ENCODE measurements around the gene OR10D3.

The OR10D3 gene

GRCh38 chr11:124172599-124172998, 10.5 kb upstream of the OR10D3 start:
- no peak for TF ChIP-seq CTCF (conservative IDR thresholded peaks at IDR 0.05; ENCODE audit: control insufficient read depth, insufficient read depth, low read depth, low read length)
- DNase-seq (ENCODE audit: low read depth): no peak

GRCh38 chr11:124174001-124174583, 9.1 kb upstream of the OR10D3 start:
- no peak for TF ChIP-seq CTCF (conservative IDR thresholded peaks at IDR 0.05; ENCODE audit: control insufficient read depth, insufficient read depth, low read depth, low read length)
- DNase-seq (ENCODE audit: low read depth): peak; percentile 59
- no peak overlapping the region for H3K4me3 ChIP-seq (ENCODE audit: control insufficient read depth, low read depth, low read length)

More at GRCh38 chr11:124172599-124172998, 10.5 kb upstream of the OR10D3 start:
- H3K4me3 ChIP-seq (ENCODE audit: control insufficient read depth, low read depth, low read length): no peak overlapping the region

- no peak overlapping the region for H3K4me3 ChIP-seq (ENCODE audit: control insufficient read depth, low read depth, low read length)
- no peak for DNase-seq (ENCODE audit: low read depth)
- TF ChIP-seq CTCF (conservative IDR thresholded peaks at IDR 0.05; ENCODE audit: control insufficient read depth, insufficient read depth, low read depth, low read length): no peak
Observed at GRCh38 chr11:124176925-124177715, 6.0 kb upstream of the OR10D3 start.

GRCh38 chr11:124179310-124179709, 3.8 kb upstream of the OR10D3 start:
- no peak overlapping the region for H3K4me3 ChIP-seq (ENCODE audit: control insufficient read depth, low read depth, low read length)
- no peak for TF ChIP-seq CTCF (conservative IDR thresholded peaks at IDR 0.05; ENCODE audit: control insufficient read depth, insufficient read depth, low read depth, low read length)
- no peak for DNase-seq (ENCODE audit: low read depth)

- DNase-seq (ENCODE audit: low read depth): no peak
- H3K4me3 ChIP-seq (ENCODE audit: control insufficient read depth, low read depth, low read length): no peak overlapping the region
- no peak for TF ChIP-seq CTCF (conservative IDR thresholded peaks at IDR 0.05; ENCODE audit: control insufficient read depth, insufficient read depth, low read depth, low read length)
Observed at GRCh38 chr11:124190298-124191139, 7.4 kb downstream of the OR10D3 start.

- DNase-seq (ENCODE audit: low read depth): no peak
- no peak overlapping the region for H3K4me3 ChIP-seq (ENCODE audit: control insufficient read depth, low read depth, low read length)
- no peak for TF ChIP-seq CTCF (conservative IDR thresholded peaks at IDR 0.05; ENCODE audit: control insufficient read depth, insufficient read depth, low read depth, low read length)
Observed at GRCh38 chr11:124193221-124194010, 10.3 kb downstream of the OR10D3 start.

Measured in fibroblast of mammary gland (primary cell).